ENCODE results near the gene MED13.
"Not testable (repeated sequence)": the region's sequence is repeated elsewhere in the genome, so short reads cannot be mapped to it uniquely, and the experiment has no call there.

The MED13 gene

GRCh38 chr17:62008294-62008693 lies 56.8 kb downstream of the MED13 start:
- no peaks in the 10 kb centered on the region for H3K27me3 ChIP-seq (ENCODE audit: insufficient read depth, poor library complexity, severe bottlenecking)
- TF ChIP-seq POLR2AphosphoS5 (IDR thresholded peaks at IDR 0.05; ENCODE audit: low read depth) (no peak), CTCF (IDR thresholded peaks at IDR 0.05; ENCODE audit: insufficient read depth, low read length) (no peak), GABPA (IDR thresholded peaks at IDR 0.05; ENCODE audit: low read depth) (no peak), SPI1 (IDR thresholded peaks at IDR 0.05; ENCODE audit: borderline replicate concordance, low read depth) (no peak), REST (IDR thresholded peaks at IDR 0.05; ENCODE audit: insufficient replicate concordance, low read depth) (no peak)
- no peak for DNase-seq (ENCODE audit: low read depth in 1 of 2, low spot score in 1 of 2)

GRCh38 chr17:62004388-62004787 lies 60.7 kb downstream of the MED13 start:
- H3K4me3 ChIP-seq (replicated peaks; ENCODE audit: insufficient read depth, low read length): no peak overlapping the region
- H3K27me3 ChIP-seq (ENCODE audit: insufficient read depth, poor library complexity, severe bottlenecking): no peaks in the 10 kb centered on the region
- no peak for TF ChIP-seq REST (IDR thresholded peaks at IDR 0.05; ENCODE audit: insufficient replicate concordance, low read depth)
- no peak for TF ChIP-seq CTCF (IDR thresholded peaks at IDR 0.05; ENCODE audit: insufficient read depth, low read length)
- TF ChIP-seq POLR2AphosphoS5 (IDR thresholded peaks at IDR 0.05; ENCODE audit: low read depth): no peak
- TF ChIP-seq SPI1 (IDR thresholded peaks at IDR 0.05; ENCODE audit: borderline replicate concordance, low read depth): no peak
- TF ChIP-seq GABPA (IDR thresholded peaks at IDR 0.05; ENCODE audit: low read depth): no peak
- no peak overlapping the region for H3K27ac ChIP-seq (replicated peaks)
- DNase-seq (ENCODE audit: low read depth in 1 of 2, low spot score in 1 of 2): no peak

More at GRCh38 chr17:62008294-62008693, 56.8 kb downstream of the MED13 start:
- Histone ChIP-seq H3K4me3 (replicated peaks; ENCODE audit: insufficient read depth, low read length) (no peak overlapping the region), H3K27ac (replicated peaks) (no peak overlapping the region)

- not testable (repeated sequence) for H3K27ac ChIP-seq (replicated peaks); H3K4me3 ChIP-seq (replicated peaks; ENCODE audit: insufficient read depth, low read length); DNase-seq (ENCODE audit: low read depth in 1 of 2, low spot score in 1 of 2); H3K27me3 ChIP-seq (ENCODE audit: insufficient read depth, poor library complexity, severe bottlenecking)
Measured at GRCh38 chr17:62003141-62003540, 61.9 kb downstream of the MED13 start.

- no peak for DNase-seq (ENCODE audit: low read depth in 1 of 2, low spot score in 1 of 2)
- no peak overlapping the region for H3K27ac ChIP-seq (replicated peaks)
- H3K4me3 ChIP-seq (replicated peaks; ENCODE audit: insufficient read depth, low read length): no peak overlapping the region
- TF ChIP-seq POLR2AphosphoS5 (IDR thresholded peaks at IDR 0.05; ENCODE audit: low read depth): no peak
- no peak for TF ChIP-seq REST (IDR thresholded peaks at IDR 0.05; ENCODE audit: insufficient replicate concordance, low read depth)
- TF ChIP-seq SPI1 (IDR thresholded peaks at IDR 0.05; ENCODE audit: borderline replicate concordance, low read depth): no peak
- TF ChIP-seq CTCF (IDR thresholded peaks at IDR 0.05; ENCODE audit: insufficient read depth, low read length): no peak
- no peak for TF ChIP-seq GABPA (IDR thresholded peaks at IDR 0.05; ENCODE audit: low read depth)
- no peaks in the 10 kb centered on the region for H3K27me3 ChIP-seq (ENCODE audit: insufficient read depth, poor library complexity, severe bottlenecking)
Measured at GRCh38 chr17:62001105-62001504, 64.0 kb downstream of the MED13 start.

All from HL-60 (cell line).